GM13976 (cell line): ENCODE data around the gene KIF9.
"Not testable (repeated sequence)": the region's sequence is repeated elsewhere in the genome, so short reads cannot be mapped to it uniquely, and the experiment has no call there.

Source experiments
- DNase-seq: peaks from one replicate; pipeline ENCODE4 v3.0.0; 2012; ENCODE audit warnings: low spot score
- CTCF ChIP-seq: IDR thresholded peaks from 2 replicates; pipeline ENCODE4 v1.5.1; 2012; ENCODE audit warnings: borderline replicate concordance, mild to moderate bottlenecking; ENCODE audit not compliant: insufficient read depth; ENCODE audit errors: extremely low read depth, missing control alignments, control extremely low read depth
- in situ Hi-C: fragments of 300-500 bp; cut with MboI; formaldehyde crosslinking; loops from one replicate; pipeline ENCODE4 v1.12.0; 2022; ENCODE audit warnings: low sequenced_read_pairs, mixed read lengths, inconsistent platforms; ENCODE audit not compliant: unreplicated experiment

KIF9 gene

GRCh38 chr3:47266709-47267489 lies 15.7 kb downstream of the KIF9 start:
- DNase-seq, result peak; percentile 64
- TF ChIP-seq CTCF, result no peak
- in situ Hi-C loops, result no loop called here

- TF ChIP-seq CTCF, result no peak
- no peak for DNase-seq
- in situ Hi-C loops, result no loop called here
Measured at GRCh38 chr3:47265725-47266428, 16.7 kb downstream of the KIF9 start.

- in situ Hi-C loops, result no loop called here
- no peak for DNase-seq
- no peak for TF ChIP-seq CTCF
Measured at GRCh38 chr3:47265008-47265407, 17.6 kb downstream of the KIF9 start.

GRCh38 chr3:47261301-47261700 lies 21.3 kb downstream of the KIF9 start:
- in situ Hi-C loops, result no loop called here
- no peak for TF ChIP-seq CTCF
- no peak for DNase-seq

GRCh38 chr3:47260605-47261004 lies 22.0 kb downstream of the KIF9 start:
- no peak for TF ChIP-seq CTCF
- in situ Hi-C loops, result no loop called here
- DNase-seq, result no peak

- no peak for DNase-seq
- in situ Hi-C loops, result no loop called here
- TF ChIP-seq CTCF, result no peak
Measured at GRCh38 chr3:47259114-47259513, 23.5 kb downstream of the KIF9 start.

- DNase-seq, in situ Hi-C loops: not testable (repeated sequence)
Measured at GRCh38 chr3:47256331-47256730, 26.3 kb downstream of the KIF9 start.
